GM12878 (cell line): ENCODE results near the gene ZNF628. TPM values are rescaled to one million over a fixed set of nuclear protein-coding genes. Genes with fewer than 3 reads are reported as not detected.

Source experiments
- ATAC-seq: fragments of 200-7000 bp; cut with Tn5 transposase; 3 replicates; pipeline ENCODE4 v1.9.1; 2020; ENCODE audit warnings: mild to moderate bottlenecking, moderate library complexity
- BruUV-seq: library from RNA; stranded (reverse); fragments of 400-500 nt; replicated peaks from 2 replicates; lab custom pipeline; 2021; lab: Mats Ljungman, UMichigan
- CTCF ChIA-PET: fragments of 300-600 bp; sonication (Branson Sonifier 250); formaldehyde crosslinking; extraction: SDS; loops from one replicate; lab custom pipeline; 2021; ENCODE audit warnings: inconsistent platforms; lab: Yijun Ruan, JAX
- POLR2A ChIA-PET: fragments of 350-600 bp; formaldehyde crosslinking; extraction: SDS; loops from one replicate; lab custom pipeline; 2021; ENCODE audit warnings: inconsistent platforms; lab: Charles Lee
- RAD21 ChIA-PET: fragments of 300-600 bp; sonication (Branson Sonifier 250); formaldehyde crosslinking; loops from one replicate; lab custom pipeline; 2023; ENCODE audit warnings: antibody characterized with exemption; ENCODE audit not compliant: unreplicated experiment; lab: Charles Lee
- SMC1A ChIA-PET: fragments of 300-600 bp; sonication (Branson Sonifier 250); formaldehyde crosslinking; loops from one replicate; lab custom pipeline; 2023; ENCODE audit not compliant: unreplicated experiment, uncharacterized antibody; lab: Charles Lee
- DNase-seq: peaks from one replicate; pipeline ENCODE4 v3.0.0-alpha.2; 2011; ENCODE audit warnings: low read depth, low spot score
- FAIRE-seq: peaks from 3 replicates; lab custom pipeline; 2011; peaks lifted over from hg19 to GRCh38; lab: Jason Lieb, UNC
- H2AFZ ChIP-seq: 2 replicates; pipeline ENCODE4 v1.6.0; 2011; ENCODE audit warnings: low read depth, low read length, control low read depth; ENCODE audit not compliant: control insufficient read depth
- H3K27ac ChIP-seq: 2 replicates; pipeline ENCODE4 v1.5.1; 2011; ENCODE audit warnings: control low read depth; ENCODE audit not compliant: control insufficient read depth, insufficient read depth
- H3K27me3 ChIP-seq, 2 experiments: replicated peaks in 1 of 2; 2 replicates each; pipeline versions ENCODE4 v1.6.0 to v1.6.1; 2011; ENCODE audit warnings: low read length in 1 of 2; ENCODE audit not compliant: control insufficient read depth in 2 of 2, insufficient read depth in 2 of 2
- H3K36me3 ChIP-seq, 2 experiments: 2 replicates each; pipeline ENCODE4 v1.5.1; 2011; ENCODE audit warnings: low read length in 1 of 2; ENCODE audit not compliant: control insufficient read depth in 2 of 2, insufficient read depth in 2 of 2
- H3K4me1 ChIP-seq: 2 replicates; pipeline ENCODE4 v1.6.1; 2011; ENCODE audit warnings: mild to moderate bottlenecking, low read length, moderate library complexity, mixed read lengths; ENCODE audit not compliant: control insufficient read depth, insufficient read depth
- H3K4me2 ChIP-seq: 2 replicates; pipeline ENCODE4 v1.6.0; 2011; ENCODE audit warnings: control low read depth; ENCODE audit not compliant: control insufficient read depth, insufficient read depth
- H3K4me3 ChIP-seq: fragments of 200-600 bp; sonication (generic); 2 replicates; pipeline ENCODE4 v1.5.1; 2016
- H3K79me2 ChIP-seq: 2 replicates; pipeline ENCODE4 v1.6.0; 2011; ENCODE audit warnings: low read length; ENCODE audit not compliant: control insufficient read depth, insufficient read depth
- H3K9ac ChIP-seq: 2 replicates; pipeline ENCODE4 v1.8.0; 2011; ENCODE audit warnings: low read length, control low read depth, mixed read lengths; ENCODE audit not compliant: control insufficient read depth, insufficient read depth
- H3K9me3 ChIP-seq: replicated peaks from 3 replicates; pipeline ENCODE4 v1.5.1; 2011; ENCODE audit warnings: mild to moderate bottlenecking, low read length; ENCODE audit not compliant: control insufficient read depth, insufficient read depth
- H4K20me1 ChIP-seq: 2 replicates; pipeline ENCODE4 v1.6.0; 2011; ENCODE audit not compliant: control insufficient read depth, insufficient read depth
- CBFB ChIP-seq: IDR thresholded peaks from 2 replicates; pipeline ENCODE4 v1.6.1; 2016; ENCODE audit warnings: antibody characterized with exemption, low read depth
- CBX3 ChIP-seq: fragments of 200-600 bp; sonication (generic); IDR thresholded peaks from 2 replicates; pipeline ENCODE4 v1.6.1; 2016; ENCODE audit warnings: low read depth, borderline replicate concordance
- CUX1 ChIP-seq: IDR thresholded peaks from 2 replicates; pipeline ENCODE4 v1.6.1; 2012; ENCODE audit warnings: improper control_type of control experiment, low read depth, low read length; ENCODE audit not compliant: insufficient replicate concordance
- GABPA ChIP-seq: IDR thresholded peaks from 2 replicates; pipeline ENCODE4 v1.6.1; 2014; ENCODE audit warnings: antibody characterized with exemption, low read depth, mild to moderate bottlenecking, inconsistent platforms
- HDAC6 ChIP-seq: fragments of 200-600 bp; sonication (generic); IDR thresholded peaks from one replicate; pipeline ENCODE4 v1.8.0; 2017; ENCODE audit warnings: antibody characterized with exemption; ENCODE audit not compliant: unreplicated experiment
- LARP7 ChIP-seq: fragments of 450-650 bp; IDR thresholded peaks from 2 replicates; pipeline ENCODE4 v1.6.1; 2017; ENCODE audit warnings: mild to moderate bottlenecking
- MTA3 ChIP-seq: IDR thresholded peaks from 2 replicates; pipeline ENCODE4 v1.6.1; 2012; ENCODE audit warnings: low read length, inconsistent platforms, borderline replicate concordance
- MXI1 ChIP-seq: fragments of 150-350 bp; IDR thresholded peaks from 2 replicates; pipeline ENCODE4 v1.6.1; 2011; ENCODE audit warnings: low read depth, mild to moderate bottlenecking, inconsistent platforms, low read length, improper control_type of control experiment
- NFXL1 ChIP-seq: fragments of 450-650 bp; IDR thresholded peaks from 2 replicates; pipeline ENCODE4 v1.6.1; 2017; ENCODE audit warnings: antibody characterized with exemption, mild to moderate bottlenecking, borderline replicate concordance
- SIN3A ChIP-seq: IDR thresholded peaks from 2 replicates; pipeline ENCODE4 v1.6.1; 2012; ENCODE audit warnings: low read depth, low read length, improper control_type of control experiment
- SIX5 ChIP-seq: IDR thresholded peaks from 2 replicates; pipeline ENCODE4 v1.6.1; 2011; ENCODE audit warnings: mild to moderate bottlenecking, low read depth, low read length, moderate library complexity; ENCODE audit not compliant: severe bottlenecking
- SPI1 ChIP-seq: IDR thresholded peaks from 2 replicates; pipeline ENCODE4 v1.6.1; 2011; ENCODE audit warnings: low read depth, mild to moderate bottlenecking, low read length, moderate library complexity, borderline replicate concordance; ENCODE audit not compliant: insufficient read depth
- SUZ12 ChIP-seq: fragments of 200-600 bp; sonication (generic); IDR thresholded peaks from one replicate; pipeline ENCODE4 v1.6.1; 2018; ENCODE audit warnings: antibody characterized with exemption, mild to moderate bottlenecking; ENCODE audit not compliant: unreplicated experiment
- ZBED1 ChIP-seq: IDR thresholded peaks from 2 replicates; pipeline ENCODE4 v1.6.1; 2016; ENCODE audit warnings: borderline replicate concordance
- WGBS: methylation state at CpG from one replicate; pipeline ENCODE4 v1.1.6; 2016; ENCODE audit warnings: low lambda C conversion rate; ENCODE audit not compliant: insufficient replicate concordance, insufficient coverage; ENCODE audit errors: missing lambda C conversion rate; 5-methylcytosine and 5-hydroxymethylcytosine counted together
- in situ Hi-C: fragments of 300-500 bp; cut with MboI; formaldehyde crosslinking; loops from 9 replicates; pipeline ENCODE4 v1.14.3; 2018; ENCODE audit warnings: mixed read lengths
- intact Hi-C: fragments of 100-400 bp; cut with micrococcal nuclease; formaldehyde crosslinking; loops from one replicate; pipeline ENCODE4 v1.14.2; 2022; ENCODE audit not compliant: unreplicated experiment
- polyA plus RNA-seq, 11 experiments: library from polyadenylated mRNA; depleted of rRNA in 4 of 11; unstranded in 6 of 11; stranded (reverse) in 5 of 11; fragments of >200 nt; fragmentation: Nextera tagmentation in 4 of 11; fragmentation: Illumina TruSeq in 1 of 11; extraction: Ambion mirVana in 4 of 11; extraction: Trizol in 1 of 11; gene quantifications; 1 replicate in 1 of 11; 2 replicates in 10 of 11; pipeline versions ENCODE4 v1.2.1 to v1.2.3, GENCODE V29; 2011 to 2016; ENCODE audit warnings: inconsistent platforms in 2 of 11, missing spikeins in 2 of 11, low read depth in 1 of 11
- total RNA-seq, 4 experiments: library from RNA; depleted of rRNA in 3 of 4; stranded (reverse); fragments of >200 nt in 3 of 4; fragmentation: Illumina TruSeq in 1 of 4; extraction: Trizol in 1 of 4; gene quantifications; 2 replicates each; pipeline versions ENCODE4 v1.2.1 to v1.2.3, GENCODE V29; 2013 to 2021

ZNF628 gene
- total and polyA plus RNA-seq, 10 of the 15 experiments (the other 5 are each of a cell fraction or from before 2014, with no cell fraction given), result 0.04 to 11.3 (median 1.6) TPM; not detected in 1

- FAIRE-seq, result no peak
These were observed 16.0 kb downstream of the ZNF628 start for GRCh38 chr19:55492362-55492944.

DNA sequence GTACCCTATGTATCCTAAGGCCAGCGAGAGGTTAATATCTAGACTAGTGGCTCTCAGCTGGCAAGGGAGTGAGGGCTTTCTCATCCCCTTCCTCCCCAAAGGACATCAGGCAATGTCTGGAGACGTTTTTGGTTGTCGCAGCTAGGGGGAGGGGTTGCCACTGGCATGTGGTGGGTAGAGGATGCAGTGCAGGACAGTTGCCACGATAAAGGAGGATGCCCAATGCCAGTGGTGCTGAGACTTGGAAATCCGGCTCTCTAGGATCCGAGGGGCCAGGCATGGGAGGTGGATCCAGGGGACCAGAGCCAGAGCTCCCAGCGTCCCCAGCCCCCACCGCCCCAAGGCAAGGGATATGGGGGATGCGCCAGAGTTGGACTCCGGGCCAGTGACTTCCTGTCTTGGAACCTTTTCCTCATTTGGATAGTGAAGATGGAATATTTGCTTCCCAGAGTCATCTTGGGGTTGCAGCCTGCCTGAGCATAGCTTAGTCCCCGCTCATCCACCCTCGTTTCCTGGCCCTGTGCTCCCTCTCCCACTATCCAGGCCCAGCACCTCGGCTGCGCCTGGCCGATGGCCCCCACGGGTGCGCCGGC lies 16.7 kb downstream of the ZNF628 start:
- intact Hi-C loops (no loop called here), in situ Hi-C loops (no loop called here)
- ATAC-seq, result no peak
- SMC1A ChIA-PET, result no interaction called here
- no peak for DNase-seq
- no peak for FAIRE-seq
- Histone ChIP-seq H3K27ac (no peak overlapping the region), H4K20me1 (no peaks in the 10 kb centered on the region), H3K4me3 (no peak overlapping the region), H3K4me1 (no peaks in the 10 kb centered on the region), H3K27me3 (no peaks in the 10 kb centered on the region; a peak in 1 of 4 replicates), H2AFZ (no peak overlapping the region), H3K9me3 (no peaks in the 10 kb centered on the region), H3K4me2 (no peak overlapping the region), H3K36me3 (no peaks in the 10 kb centered on the region), H3K9ac (no peak overlapping the region), H3K79me2 (no peaks in the 10 kb centered on the region)
- RAD21 ChIA-PET, result interaction anchor here (0.7 kb wide), 1 partner anchor 10 kb away, joined by 4 read pairs; no protein-coding TSS in a partner anchor
- WGBS, result 50% methylated on average over 18 of the region's 18 CpGs
- BruUV-seq, result no TSS peak
- POLR2A ChIA-PET, result no interaction called here
- CTCF ChIA-PET, result interaction anchor here (3.1 kb wide), 1 partner anchor 11 kb away, joined by 12 read pairs; no protein-coding TSS in a partner anchor
- TF ChIP-seq SIX5 (no peak), HDAC6 (no peak), LARP7 (no peak), CBFB (no peak), SPI1 (no peak), CBX3 (no peak), ZBED1 (no peak), SUZ12 (no peak), SIN3A (no peak), MTA3 (no peak), CUX1 (no peak)

More at GRCh38 chr19:55492362-55492944, 16.0 kb downstream of the ZNF628 start:
- in situ Hi-C loops (no loop called here), intact Hi-C loops (no loop called here)
- no TSS peak for BruUV-seq
- Histone ChIP-seq H3K27me3 (no peaks in the 10 kb centered on the region; a peak in 1 of 4 replicates), H3K4me3 (no peak overlapping the region), H3K79me2 (no peaks in the 10 kb centered on the region), H3K4me1 (no peaks in the 10 kb centered on the region), H3K9me3 (no peaks in the 10 kb centered on the region), H3K27ac (no peak overlapping the region), H2AFZ (no peak overlapping the region), H3K36me3 (no peaks in the 10 kb centered on the region), H3K4me2 (no peak overlapping the region), H4K20me1 (no peaks in the 10 kb centered on the region), H3K9ac (no peak overlapping the region)
- ATAC-seq, result no peak
- ChIA-PET CTCF (interaction anchor here (2.5 kb wide), 1 partner anchor 12 kb away, joined by 9 read pairs; no protein-coding TSS in a partner anchor), SMC1A (no interaction called here), POLR2A (no interaction called here), RAD21 (no interaction called here)
- WGBS, result 31% methylated on average over 12 of the region's 12 CpGs
- TF ChIP-seq MXI1, result no peak
- no peak for TF ChIP-seq NFXL1
- no peak for TF ChIP-seq GABPA
- no peak for DNase-seq
